CD4-positive, alpha-beta T cell treated with Interleukin-17A for 1 hour (primary cell): ENCODE measurements around the gene CELSR1.
"Not testable (repeated sequence)": the region's sequence is repeated elsewhere in the genome, so short reads cannot be mapped to it uniquely, and the experiment has no call there.

ENCODE experiments used
- DNase-seq: peaks from one replicate; pipeline ENCODE4 v3.0.0-alpha.2; 2020

The CELSR1 gene

GRCh38 chr22:46512039-46512370 lies 25.4 kb downstream of the CELSR1 start:
- DNase-seq: no peak

GRCh38 chr22:46511151-46512038 lies 26.0 kb downstream of the CELSR1 start:
- DNase-seq: no peak

GRCh38 chr22:46509416-46510089 lies 27.9 kb downstream of the CELSR1 start:
- DNase-seq: no peak

DNA sequence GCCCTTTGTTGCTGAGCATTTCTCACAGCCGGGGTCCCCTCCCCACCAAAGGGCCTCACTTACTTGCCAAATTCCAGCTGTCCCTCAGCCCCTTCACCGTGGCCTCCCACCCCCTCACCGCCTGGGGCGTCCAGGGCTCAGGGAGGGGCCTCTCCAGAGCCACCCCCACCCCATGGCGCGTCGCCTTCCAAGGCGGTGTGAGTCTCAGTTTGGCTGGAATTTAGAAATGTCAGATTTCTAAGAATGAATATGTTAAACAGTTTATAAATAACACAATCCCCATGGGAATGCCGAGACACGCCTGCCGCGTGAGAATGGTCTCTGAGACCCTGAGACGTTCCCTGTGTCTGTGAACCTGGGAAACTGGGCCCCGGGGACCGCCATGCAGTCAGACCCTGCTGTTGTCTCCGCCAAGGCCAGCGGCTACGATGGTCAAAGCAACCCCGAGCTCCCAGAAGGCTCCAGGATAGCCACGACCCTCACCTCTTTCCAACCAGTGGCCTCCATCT lies 28.9 kb downstream of the CELSR1 start:
- DNase-seq: no peak

DNA sequence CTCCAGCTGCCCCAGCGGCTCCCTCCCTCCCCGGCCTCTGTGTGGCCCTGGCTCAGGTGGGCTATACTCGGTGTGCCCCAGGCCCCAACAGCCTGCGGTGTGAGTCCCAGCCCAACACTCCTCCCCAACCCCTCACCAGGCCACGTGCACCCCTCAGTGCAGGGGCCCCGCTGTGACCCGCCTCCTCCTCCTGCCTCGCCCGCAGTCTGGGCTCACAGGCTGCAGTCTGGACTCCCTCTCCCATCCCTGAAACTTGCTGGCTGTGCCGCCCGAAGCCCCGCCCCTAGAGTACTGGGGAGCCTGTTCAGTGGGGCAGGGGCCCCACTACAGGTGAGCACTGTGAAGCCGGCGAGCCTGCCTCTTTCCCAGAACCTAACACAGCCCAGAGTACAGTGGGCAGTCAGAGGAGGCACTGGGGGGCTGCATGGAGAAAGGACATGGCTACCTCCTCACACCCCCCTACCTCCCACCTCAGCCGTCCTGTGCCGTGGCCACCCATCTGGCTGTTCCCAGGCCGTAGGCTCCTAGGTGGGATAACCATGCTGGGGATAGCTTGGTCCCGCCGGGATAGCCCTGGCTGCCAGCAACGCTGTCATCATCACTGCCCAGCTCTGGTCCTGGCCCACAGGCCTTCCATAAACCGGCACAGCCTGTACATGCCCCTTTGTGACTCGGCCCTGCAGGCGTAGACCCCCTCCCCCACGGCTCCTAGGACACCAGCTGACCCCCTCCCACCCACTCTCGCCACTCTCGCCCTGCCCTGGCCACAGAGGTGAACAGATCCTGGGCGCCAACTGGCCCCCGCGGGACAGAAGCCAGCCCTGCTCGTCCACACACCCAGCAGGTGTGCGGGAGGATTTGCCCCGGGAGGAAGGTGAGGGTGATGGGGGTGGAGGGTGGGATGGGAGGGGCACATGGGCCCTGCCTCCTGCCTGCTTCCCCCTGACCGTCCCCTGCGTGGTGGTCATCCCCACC lies 29.7 kb downstream of the CELSR1 start:
- no peak for DNase-seq

DNA sequence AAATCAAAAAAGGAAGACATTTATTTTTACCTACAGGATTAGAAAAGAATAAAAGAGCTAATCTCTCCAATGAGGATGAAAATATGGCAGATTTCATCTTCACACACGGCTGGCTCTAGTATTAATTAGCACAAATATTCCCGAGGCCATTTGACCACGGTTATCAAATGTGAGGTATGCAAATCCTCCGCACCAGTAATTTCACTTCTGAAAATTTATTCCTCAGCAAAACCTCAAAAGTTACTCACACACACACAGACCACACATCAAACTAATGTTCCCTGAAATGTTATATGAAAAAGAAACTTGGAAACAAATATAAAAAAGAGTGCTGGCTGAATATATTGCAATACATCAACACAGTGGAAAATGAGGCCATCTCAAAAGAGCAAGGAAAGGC lies 32.8 kb downstream of the CELSR1 start:
- DNase-seq: no peak

GRCh38 chr22:46502440-46503175 lies 34.8 kb downstream of the CELSR1 start:
- no peak for DNase-seq

DNA sequence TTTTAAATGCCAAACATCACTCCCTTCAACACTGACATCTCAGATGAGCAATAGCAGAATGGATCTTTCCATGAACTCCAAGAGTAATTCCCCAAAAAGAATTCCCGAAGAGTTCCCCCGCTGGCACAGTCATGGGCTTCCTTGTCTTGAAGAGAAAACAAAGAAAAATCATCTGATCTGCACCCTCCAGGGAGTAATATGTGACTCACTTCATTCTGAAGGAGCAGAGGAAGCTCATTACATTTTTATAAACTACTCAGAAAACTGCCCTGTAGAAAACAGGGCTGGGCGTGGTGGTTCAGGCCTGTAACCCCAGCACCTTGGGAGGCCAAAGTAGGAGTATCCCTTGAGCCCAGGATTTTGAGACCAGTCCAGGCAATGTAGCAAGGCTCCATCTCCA lies 35.7 kb downstream of the CELSR1 start:
- no peak for DNase-seq

GRCh38 chr22:46501265-46501664 lies 36.2 kb downstream of the CELSR1 start:
- DNase-seq: not testable (repeated sequence)

- no peak for DNase-seq
Measured at GRCh38 chr22:46500201-46500600, 37.2 kb downstream of the CELSR1 start.

DNA sequence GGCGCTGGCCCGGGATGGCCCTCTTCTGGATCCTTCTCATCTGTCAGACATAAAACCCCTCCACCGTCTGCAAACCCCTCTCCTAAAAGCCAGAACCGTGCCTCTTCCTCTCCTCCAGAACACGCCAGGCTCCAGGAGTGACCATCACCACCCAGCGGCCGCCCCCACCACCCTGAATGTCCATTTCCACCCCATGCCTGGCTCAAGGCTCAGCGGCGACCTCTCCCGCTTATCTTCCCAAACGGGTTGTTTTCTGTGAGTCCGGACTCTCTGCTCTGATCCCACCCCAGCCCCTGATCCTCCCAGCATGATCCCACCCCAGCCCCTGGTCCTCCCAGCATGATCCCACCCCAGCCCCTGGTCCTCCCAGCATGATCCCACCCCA lies 37.6 kb downstream of the CELSR1 start:
- no peak for DNase-seq

GRCh38 chr22:46491946-46492345 lies 45.5 kb downstream of the CELSR1 start:
- no peak for DNase-seq

DNA sequence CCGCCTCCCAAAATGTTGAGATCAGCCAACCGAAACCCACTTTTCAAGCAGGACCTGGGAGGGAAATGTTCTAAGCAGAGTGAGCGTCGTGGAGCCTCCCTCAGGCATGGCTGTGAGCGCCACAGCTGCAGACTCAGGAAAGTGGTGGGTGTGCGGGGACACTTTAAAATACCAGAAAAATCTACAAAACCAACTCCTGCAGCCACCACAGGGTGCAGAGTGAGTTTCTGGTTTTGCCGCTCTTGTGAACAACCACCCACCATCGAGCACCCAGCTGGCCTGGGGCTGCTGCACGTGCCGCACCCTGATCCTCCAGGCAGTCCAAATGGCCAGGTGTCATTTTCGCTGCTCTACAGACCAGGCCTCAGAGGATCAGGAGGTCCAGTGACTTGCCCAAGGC lies 46.9 kb downstream of the CELSR1 start:
- no peak for DNase-seq

DNA sequence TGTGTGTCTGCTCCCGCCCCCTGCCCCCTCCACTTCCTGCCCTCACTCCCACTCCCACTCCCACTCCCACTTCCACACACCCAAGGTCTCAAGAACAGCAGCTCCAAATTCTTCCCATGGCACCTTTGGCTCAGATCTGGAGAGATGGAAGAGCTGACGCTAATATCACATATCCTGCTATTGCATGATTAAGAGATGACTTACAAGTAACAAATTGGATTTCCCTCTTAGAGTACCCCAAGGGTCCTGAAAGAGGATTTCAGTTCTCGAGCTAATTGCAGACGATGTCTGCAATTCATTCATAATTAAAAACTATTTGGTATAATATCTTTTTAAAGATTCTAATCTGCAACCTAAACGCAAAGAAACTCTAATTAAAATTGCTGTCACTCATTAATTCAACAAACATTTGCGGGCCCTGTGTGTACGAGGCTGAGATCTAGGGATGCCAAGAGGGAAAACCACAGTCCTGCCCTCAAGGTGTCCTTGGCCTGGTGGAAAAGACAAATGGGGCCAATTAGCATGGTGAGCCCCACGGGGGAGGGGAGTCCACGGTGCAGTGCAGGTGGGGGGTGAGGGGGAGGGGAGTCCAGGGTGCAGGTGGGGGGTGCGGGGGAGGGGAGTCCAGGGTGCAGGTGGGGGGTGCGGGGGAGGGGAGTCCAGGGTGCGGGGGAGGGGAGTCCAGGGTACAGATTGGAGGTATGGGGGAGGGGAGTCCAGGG lies 50.3 kb downstream of the CELSR1 start:
- no peak for DNase-seq

DNA sequence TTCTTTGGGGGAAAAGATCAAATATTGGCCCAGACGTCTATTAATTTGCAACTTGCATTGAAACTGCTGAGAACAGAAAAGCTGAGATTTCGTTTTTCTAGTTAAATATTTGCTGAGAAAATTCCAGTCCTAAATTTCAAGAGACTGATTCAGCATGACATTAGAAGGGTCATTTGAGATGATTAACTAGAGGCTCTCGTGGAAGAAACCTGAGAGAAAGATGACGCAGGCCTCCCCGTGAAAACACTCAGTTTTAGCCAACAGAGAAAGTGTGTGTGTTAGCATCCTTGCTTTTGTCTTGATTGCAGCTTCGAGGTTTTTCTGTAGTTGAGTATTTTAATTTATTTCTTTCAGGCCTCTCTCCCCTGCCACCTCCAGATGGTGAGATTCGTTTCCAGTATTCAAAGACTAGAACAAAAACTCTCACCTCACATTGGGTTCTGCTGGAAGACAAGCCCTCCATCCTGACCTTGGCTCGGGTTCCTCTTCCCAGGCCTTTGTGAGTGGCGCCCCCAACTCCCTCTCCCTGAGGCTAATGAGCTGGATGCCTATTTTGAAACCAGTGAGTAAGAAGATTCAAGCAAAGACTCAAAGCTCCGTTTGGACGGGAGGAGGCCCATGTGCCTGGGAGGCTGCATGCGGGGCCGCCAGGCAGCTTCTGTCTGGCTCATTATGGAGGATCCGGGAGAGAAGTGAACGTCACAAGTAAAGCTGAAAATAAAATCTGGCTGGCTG lies 52.4 kb downstream of the CELSR1 start:
- DNase-seq: no peak

GRCh38 chr22:46484156-46484860 lies 53.1 kb downstream of the CELSR1 start:
- no peak for DNase-seq

DNA sequence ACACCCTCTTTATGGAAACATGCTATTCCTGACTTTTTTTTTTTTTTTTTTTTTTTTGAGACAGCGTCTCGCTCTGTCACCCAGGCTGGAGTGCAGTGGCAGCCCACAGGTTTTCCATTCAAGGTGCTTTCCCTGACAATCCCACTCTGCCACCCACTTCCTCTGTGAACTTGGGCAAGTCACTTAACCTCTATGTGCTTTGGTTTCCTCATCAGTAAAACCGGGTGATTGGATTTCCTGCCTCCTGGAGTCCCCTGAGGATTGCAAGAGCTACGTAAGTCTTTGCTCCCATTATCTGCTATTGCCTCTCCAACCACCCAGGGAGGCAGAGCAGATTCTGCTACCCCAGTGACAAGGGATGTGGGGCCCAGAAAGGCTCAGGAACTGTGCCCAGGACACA lies 54.1 kb downstream of the CELSR1 start:
- DNase-seq: no peak

GRCh38 chr22:46482056-46482675 lies 55.3 kb downstream of the CELSR1 start:
- no peak for DNase-seq

GRCh38 chr22:46481386-46481785 lies 56.0 kb downstream of the CELSR1 start:
- DNase-seq: no peak

GRCh38 chr22:46480396-46480795 lies 57.0 kb downstream of the CELSR1 start:
- DNase-seq: no peak
